RWPE1 (cell line): ENCODE results near the gene NPTN.
"Not testable (repeated sequence)": the region's sequence is repeated elsewhere in the genome, so short reads cannot be mapped to it uniquely, and the experiment has no call there.

Source experiments
- CTCF ChIA-PET: fragments of 350-600 bp; sonication (Branson Sonifier 250); formaldehyde crosslinking; extraction: SDS; loops from one replicate; lab custom pipeline; 2021; lab: Yijun Ruan, JAX
- POLR2A ChIA-PET: fragments of 400-600 bp; formaldehyde crosslinking; extraction: SDS; loops from one replicate; lab custom pipeline; 2020; ENCODE audit warnings: antibody characterized with exemption; ENCODE audit not compliant: low non-redundant PET; lab: Yijun Ruan, JAX
- DNase-seq: peaks from one replicate; pipeline ENCODE4 v3.0.0; 2012; ENCODE audit warnings: low spot score
- H3K27ac ChIP-seq: fragments of 450-650 bp; 2 replicates; pipeline ENCODE4 v1.5.1; 2017
- CTCF ChIP-seq: fragments of 450-650 bp; conservative IDR thresholded peaks from 2 replicates; pipeline ENCODE4 v1.5.1; 2017; ENCODE audit warnings: low read depth, mild to moderate bottlenecking

NPTN gene

GRCh38 chr15:73658645-73659044 is 25.5 kb upstream of the NPTN start:
- no peak for TF ChIP-seq CTCF
- H3K27ac ChIP-seq = no peak overlapping the region
- POLR2A ChIA-PET = no interaction called here
- CTCF ChIA-PET = no interaction called here
- no peak for DNase-seq

GRCh38 chr15:73655724-73656123 is 22.5 kb upstream of the NPTN start:
- ChIA-PET POLR2A (no interaction called here), CTCF (no interaction called here)
- no peak for TF ChIP-seq CTCF
- DNase-seq = no peak
- H3K27ac ChIP-seq = no peak overlapping the region

- H3K27ac ChIP-seq = no peak overlapping the region
- ChIA-PET CTCF (interaction anchor here (0.7 kb wide), 1 partner anchor 22 kb away, joined by 3 read pairs; no protein-coding TSS in a partner anchor), POLR2A (interaction anchor here (0.8 kb wide), 1 partner anchor 32 kb away, joined by 4 read pairs; no protein-coding TSS in a partner anchor)
- no peak for DNase-seq
- no peak for TF ChIP-seq CTCF
Observed at GRCh38 chr15:73654659-73655058, 21.5 kb upstream of the NPTN start.

GRCh38 chr15:73650416-73651126 is 17.4 kb upstream of the NPTN start:
- ChIA-PET CTCF (no interaction called here), POLR2A (no interaction called here)
- H3K27ac ChIP-seq = peak overlapping the region; percentile 17; the same call in 1 of the 2 replicates
- no peak for DNase-seq
- no peak for TF ChIP-seq CTCF

GRCh38 chr15:73648014-73648295 is 14.8 kb upstream of the NPTN start:
- ChIA-PET POLR2A (no interaction called here), CTCF (no interaction called here)
- TF ChIP-seq CTCF = no peak
- peak overlapping the region; percentile 70 for H3K27ac ChIP-seq
- no peak for DNase-seq

- H3K27ac ChIP-seq = peak overlapping the region; percentile 70
- DNase-seq = no peak
- CTCF ChIA-PET = interaction anchor here (0.6 to 0.7 kb wide), 2 partner anchors 242 to 359 kb away, joined by 3 to 4 read pairs; no protein-coding TSS in a partner anchor
- TF ChIP-seq CTCF = no peak
- POLR2A ChIA-PET = no interaction called here
Observed at GRCh38 chr15:73647259-73648013, 14.2 kb upstream of the NPTN start.

- POLR2A ChIA-PET, H3K27ac ChIP-seq, CTCF ChIA-PET, DNase-seq: not testable (repeated sequence)
Observed at GRCh38 chr15:73639464-73639863, 6.3 kb upstream of the NPTN start.
